GM18858 (cell line): ENCODE results near the gene CHGA.
A peak's percentile ranks its signal among the peaks of the same experiment; 100 is the strongest.

Source experiments
- ATAC-seq: cut with Tn5 transposase; IDR thresholded peaks from one replicate; pipeline ENCODE4 v1.9.1; 2021; ENCODE audit not compliant: unreplicated experiment

Gene CHGA

DNA sequence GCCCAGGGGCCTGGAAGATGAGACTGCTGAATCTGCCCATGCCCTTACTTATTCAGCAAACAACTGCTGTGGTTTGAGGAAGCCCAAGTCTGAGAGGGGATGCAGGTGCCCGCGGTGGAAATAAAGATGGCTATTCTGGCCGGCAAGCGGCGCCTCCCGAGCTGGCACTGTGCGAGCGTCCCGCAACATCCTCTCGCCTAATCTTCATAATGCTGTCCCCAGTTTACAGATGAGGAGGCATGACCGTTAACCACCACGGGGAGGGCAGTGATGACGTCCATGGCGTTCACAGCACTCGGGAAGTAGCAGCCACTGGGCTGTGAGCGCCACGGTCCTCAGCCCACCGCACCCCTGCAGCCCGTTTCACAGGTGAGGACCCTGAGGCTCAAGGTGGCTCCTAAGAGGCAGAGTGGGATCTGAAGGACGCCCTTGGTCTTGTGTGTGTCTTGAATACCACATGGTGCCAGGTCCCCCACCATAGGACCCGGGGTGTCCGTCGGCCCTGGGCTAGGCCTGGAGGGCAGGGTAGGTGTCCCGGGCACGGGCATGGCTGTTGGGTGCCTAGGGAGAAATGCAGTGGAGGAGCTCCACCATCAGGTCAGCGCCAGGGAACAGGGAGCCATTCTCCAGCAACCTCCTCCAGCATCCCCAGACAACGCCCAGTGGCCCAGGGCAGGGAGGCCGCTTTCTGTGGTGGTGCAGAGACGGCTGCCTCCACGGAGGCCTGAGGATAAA, 20.2 kb downstream of the CHGA start:
- ATAC-seq, result no peak

- ATAC-seq, result no peak
These were observed 21.1 kb downstream of the CHGA start for GRCh38 chr14:92943855-92944570.

- no peak for ATAC-seq
These were observed 22.0 kb downstream of the CHGA start for GRCh38 chr14:92944976-92945375.

- ATAC-seq, result no peak
These were observed 22.6 kb downstream of the CHGA start for GRCh38 chr14:92945544-92945943.

DNA sequence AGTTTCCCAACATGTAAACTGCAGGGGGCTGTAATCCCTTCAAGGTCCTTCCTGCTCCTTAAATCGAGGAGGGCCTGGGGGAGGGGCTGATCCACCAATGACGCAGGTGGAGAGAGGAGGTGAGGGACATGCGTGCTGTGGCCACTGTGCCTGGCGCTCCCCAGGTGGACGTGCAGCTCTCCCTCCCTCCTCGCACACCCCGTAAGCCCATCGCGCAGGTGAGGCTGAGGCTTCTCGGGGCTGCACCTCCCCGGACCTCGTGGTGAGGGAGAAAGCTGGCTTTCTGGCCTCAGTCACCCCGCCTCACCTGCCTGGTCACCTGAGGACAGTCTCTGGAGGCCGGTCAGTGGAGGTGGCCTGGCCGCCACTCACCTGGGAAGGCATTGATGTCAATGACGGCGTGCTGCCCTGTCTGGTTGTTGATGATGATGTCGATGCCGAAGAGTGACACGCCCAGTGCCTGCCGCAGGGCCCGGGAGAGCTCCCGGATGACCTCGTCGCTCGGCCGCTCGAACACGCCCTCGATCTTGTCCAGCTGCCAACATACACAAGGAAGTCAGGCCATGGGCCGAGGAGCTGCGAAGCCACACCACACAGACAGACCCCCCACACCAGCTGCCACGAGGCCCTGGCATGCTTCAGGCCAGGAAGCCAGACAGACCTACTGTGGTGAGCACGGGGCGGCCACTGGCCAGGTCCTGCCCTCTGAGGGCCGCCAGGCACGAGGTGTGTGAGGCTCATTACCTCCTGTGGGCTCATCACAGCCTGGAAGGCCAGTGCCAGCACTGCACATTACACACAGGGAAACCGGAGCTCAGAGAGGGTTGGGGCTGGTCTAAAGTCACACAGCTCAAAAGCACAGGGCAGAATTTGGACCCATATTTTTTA, 23.3 kb downstream of the CHGA start:
- ATAC-seq, result no peak

DNA sequence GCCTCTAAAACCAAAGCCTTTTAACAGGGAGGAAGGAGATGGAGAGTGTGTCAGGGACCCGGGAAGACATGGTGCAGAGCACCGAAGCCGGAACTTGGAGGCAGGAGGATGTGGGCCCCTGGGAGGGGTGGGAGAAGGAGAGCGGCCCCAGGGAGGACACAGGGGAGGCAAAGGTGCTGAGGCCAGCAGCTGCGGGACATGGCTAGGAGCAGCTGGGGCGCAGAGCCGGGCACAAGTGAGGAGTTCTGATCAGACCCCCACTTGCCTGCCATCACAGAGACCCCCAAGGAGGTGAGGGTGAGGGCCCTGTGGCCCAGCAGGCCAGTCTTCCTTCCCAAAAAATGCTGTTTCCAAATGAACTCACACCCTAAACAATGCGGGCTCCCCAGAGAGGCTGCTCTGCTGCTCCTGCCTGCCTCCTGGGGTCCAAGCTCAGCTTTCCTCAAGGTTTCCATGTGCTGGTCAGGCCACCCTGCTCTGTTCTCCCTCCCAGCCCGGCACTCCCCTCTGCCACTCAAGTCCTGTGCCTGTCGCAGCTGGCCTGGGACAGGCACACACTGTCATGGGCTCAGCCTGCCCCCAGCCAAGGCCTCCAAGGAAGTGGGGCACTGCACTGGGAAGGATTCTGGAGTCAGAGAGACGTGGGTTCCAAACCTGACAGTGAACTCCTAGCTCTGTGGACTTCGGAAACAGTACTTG, 24.0 kb downstream of the CHGA start:
- no peak for ATAC-seq

GRCh38 chr14:92948647-92949046, 25.7 kb downstream of the CHGA start:
- ATAC-seq, result no peak

- no peak for ATAC-seq
These were observed 26.7 kb downstream of the CHGA start for GRCh38 chr14:92949496-92950192.

- ATAC-seq, result no peak
These were observed 27.2 kb downstream of the CHGA start for GRCh38 chr14:92950193-92950540.

DNA sequence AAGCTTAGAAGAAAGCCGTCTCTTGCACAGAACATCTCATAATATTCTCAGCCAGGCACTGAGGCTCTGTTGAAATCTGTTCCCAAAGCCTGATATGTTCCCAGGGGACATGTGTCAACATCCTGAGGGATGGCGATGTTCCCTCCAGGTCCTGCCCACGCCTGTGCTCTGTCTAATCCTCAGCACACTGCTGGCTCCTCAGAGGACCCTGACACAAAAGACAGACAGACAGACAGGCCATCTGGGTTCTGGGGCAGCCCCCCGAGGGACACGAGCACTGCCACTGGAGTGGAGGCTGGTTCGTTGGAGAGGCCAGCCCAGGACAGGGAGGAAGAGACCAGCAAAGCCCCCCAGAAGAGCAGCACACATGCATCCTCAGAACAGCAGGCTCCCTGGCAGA, 27.8 kb downstream of the CHGA start:
- ATAC-seq, result no peak

GRCh38 chr14:92951261-92951660, 28.3 kb downstream of the CHGA start:
- ATAC-seq, result no peak

DNA sequence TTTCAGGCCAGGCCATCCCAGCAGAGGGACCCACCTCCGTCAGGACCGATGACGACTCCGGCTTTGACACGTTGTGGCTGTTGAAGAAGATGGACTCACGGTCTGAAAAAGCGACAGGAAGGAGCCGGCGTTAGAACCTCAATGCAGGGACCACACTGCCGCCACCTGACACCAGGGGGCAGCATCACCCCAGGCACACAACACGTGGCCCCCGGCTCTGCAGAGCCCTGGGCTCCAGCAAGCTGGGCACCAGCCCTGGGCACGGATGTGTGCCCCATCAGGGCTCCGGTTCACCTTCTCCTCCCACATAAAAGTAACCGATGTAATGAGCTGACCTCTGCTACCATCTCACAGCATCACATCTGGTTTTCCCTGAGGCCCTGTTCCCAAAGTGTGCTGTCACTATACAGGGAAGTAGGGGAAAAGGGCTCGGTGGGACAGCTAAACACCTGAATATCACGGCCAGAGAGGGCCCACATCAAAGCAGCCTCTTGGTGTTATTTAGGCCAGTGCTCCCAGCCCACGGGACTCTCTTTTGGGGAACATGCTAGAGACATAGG, 29.0 kb downstream of the CHGA start:
- ATAC-seq, result peak; percentile 80

DNA sequence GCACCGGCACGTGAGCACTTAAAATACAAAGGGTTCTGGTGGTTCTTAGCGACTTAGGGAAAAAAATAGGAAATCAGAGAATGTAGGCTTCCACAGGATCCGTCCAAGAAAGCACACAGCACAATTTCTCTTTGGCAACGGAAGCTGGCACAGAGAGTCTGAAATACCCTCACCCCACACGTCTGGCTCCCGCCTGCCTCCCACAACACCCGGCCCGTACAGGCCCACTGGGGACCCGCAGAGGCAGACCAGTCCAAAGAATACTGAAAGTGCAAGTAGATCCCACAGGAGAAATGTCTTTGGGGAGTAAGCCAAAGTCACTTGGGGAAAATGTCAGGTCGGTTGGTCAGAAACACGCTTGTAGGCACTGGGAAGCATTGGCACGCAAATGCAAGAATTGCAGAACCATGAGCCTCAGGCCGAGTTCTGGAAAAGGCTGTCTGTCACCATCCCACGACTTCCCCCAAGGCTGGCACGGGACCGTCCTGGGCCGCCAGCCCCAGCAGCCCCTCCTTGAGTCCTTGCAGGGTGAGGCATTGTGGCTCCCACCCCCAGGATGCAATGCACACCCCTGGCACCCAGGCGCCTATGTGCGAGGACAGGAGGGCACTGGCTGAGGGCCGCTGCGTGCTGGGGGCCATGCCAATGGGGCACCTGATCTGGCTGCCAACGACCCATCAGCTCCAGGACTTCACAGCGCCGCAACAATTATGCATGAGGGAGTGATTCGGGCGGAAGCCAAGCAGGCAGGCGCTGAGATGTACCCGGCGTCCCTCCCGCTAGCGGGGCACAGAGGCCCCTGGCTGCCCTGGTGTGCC, 29.7 kb downstream of the CHGA start:
- ATAC-seq, result no peak

- no peak for ATAC-seq
These were observed 30.6 kb downstream of the CHGA start for GRCh38 chr14:92953526-92953925.

- ATAC-seq, result no peak
These were observed 32.0 kb downstream of the CHGA start for GRCh38 chr14:92954933-92955332.

- ATAC-seq, result no peak
These were observed 32.4 kb downstream of the CHGA start for GRCh38 chr14:92955381-92955780.

DNA sequence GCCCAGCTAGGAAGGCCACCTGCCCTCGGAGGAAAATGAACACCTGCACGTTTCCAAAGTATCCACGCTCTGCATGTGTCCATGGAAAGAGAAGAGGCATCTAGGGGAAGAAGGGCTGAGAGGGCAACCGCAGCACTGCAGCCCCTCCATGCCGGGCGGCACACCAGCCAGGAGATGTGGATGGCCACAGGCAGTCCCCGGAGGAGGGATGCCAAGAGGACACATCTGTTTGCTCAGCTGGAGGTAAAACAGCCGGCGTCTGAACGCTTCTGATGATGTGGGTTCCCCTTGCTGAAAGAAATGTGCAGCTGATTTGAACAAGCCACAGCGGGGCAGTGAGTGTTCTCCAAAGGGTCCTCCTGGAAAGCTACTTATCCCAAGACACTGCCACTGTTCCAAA, 34.0 kb downstream of the CHGA start:
- ATAC-seq, result no peak

GRCh38 chr14:92958373-92959188, 35.6 kb downstream of the CHGA start:
- ATAC-seq, result no peak

GRCh38 chr14:92959189-92959531, 36.2 kb downstream of the CHGA start:
- no peak for ATAC-seq
